Sigmoid colon (tissue), 7 donors: ENCODE results near the gene GAA. TPM values are rescaled to one million over a fixed set of nuclear protein-coding genes. Genes with fewer than 3 reads are reported as not detected.

Experiments
- DNase-seq: peaks from one replicate; pipeline ENCODE4 v3.0.0-alpha.2; 2019
- H3K27ac ChIP-seq, 4 donors: fragments of 200-600 bp; sonication (generic); one replicate each; pipeline ENCODE4 v1.5.1; 2016 to 2019; ENCODE audit warnings: mild to moderate bottlenecking in 1 of 4
- H3K27me3 ChIP-seq, 3 donors: fragments of 200-600 bp; sonication (generic); one replicate each; pipeline ENCODE4 v1.5.1; 2019; ENCODE audit warnings: mild to moderate bottlenecking in 1 of 3
- H3K36me3 ChIP-seq, 4 donors: fragments of 200-600 bp; sonication (generic); one replicate each; pipeline ENCODE4 v1.5.1; 2016 to 2019
- H3K4me1 ChIP-seq, 4 donors: fragments of 200-600 bp; sonication (generic); one replicate each; pipeline ENCODE4 v1.5.1; 2017 to 2019
- H3K4me3 ChIP-seq, 4 donors: fragments of 200-600 bp; sonication (generic); one replicate each; pipeline ENCODE4 v1.5.1; 2017 to 2019; ENCODE audit warnings: mild to moderate bottlenecking in 2 of 4, moderate library complexity in 1 of 4
- H3K9me3 ChIP-seq, 4 donors: fragments of 200-600 bp in 3 of 4; sonication (generic) in 3 of 4; one replicate each; pipeline versions ENCODE4 v1.5.1 to v1.6.1; 2013 to 2019
- EP300 ChIP-seq, 4 donors: sonication (generic); formaldehyde crosslinking; IDR thresholded peaks; one replicate each; pipeline ENCODE4 v1.6.1; 2017; ENCODE audit warnings: antibody characterized with exemption in 4 of 4
- POLR2A ChIP-seq, 2 donors: fragments of 450-650 bp; IDR thresholded peaks; one replicate each; pipeline ENCODE4 v1.6.1; 2016; ENCODE audit warnings: antibody characterized with exemption in 2 of 2, mild to moderate bottlenecking in 2 of 2, moderate library complexity in 2 of 2
- POLR2AphosphoS5 ChIP-seq, 4 donors: sonication (generic); formaldehyde crosslinking; IDR thresholded peaks; one replicate each; pipeline ENCODE4 v1.6.1; 2017; ENCODE audit warnings: antibody characterized with exemption in 4 of 4
- WGBS, 2 donors: extraction: QIAGEN DNeasy Blood & Tissue Kit; methylation state at CpG; one replicate each; pipeline ENCODE4 v1.1.7; 2013; 5-methylcytosine and 5-hydroxymethylcytosine counted together
- intact Hi-C: fragments of 100-400 bp; cut with DNase I; formaldehyde crosslinking; loops from one replicate; pipeline ENCODE4 v1.15.1; 2023
- polyA plus RNA-seq, 3 donors: library from polyadenylated mRNA; stranded (reverse); fragments of 200-250 nt; gene quantifications; one replicate each; pipeline ENCODE4 v1.2.3, GENCODE V29; 2013
- total RNA-seq, 4 donors: library from RNA; depleted of rRNA; stranded (reverse); fragments of >200 nt; gene quantifications; one replicate each; pipeline ENCODE4 v1.1.0, GENCODE V29; 2016
- TF ChIP-seq, protein P1 (sequence below), 4 experiments: fragments of 450-650 bp in 3 of 4; fragments of 200-600 bp in 1 of 4; IDR thresholded peaks; one replicate each; pipeline ENCODE4 v1.5.1; 2016 to 2019; ENCODE audit warnings: antibody characterized with exemption in 4 of 4, mild to moderate bottlenecking in 3 of 4, moderate library complexity in 2 of 4
- donor health status: healthy with polysubstance abuse.
- donor health status: Bipolar disorder and iron deficiency.
- donor health status: healthy.

GAA gene
- total and polyA plus RNA-seq, 7 donors, result 13.8 to 74.2 (median 38.5) TPM

DNA sequence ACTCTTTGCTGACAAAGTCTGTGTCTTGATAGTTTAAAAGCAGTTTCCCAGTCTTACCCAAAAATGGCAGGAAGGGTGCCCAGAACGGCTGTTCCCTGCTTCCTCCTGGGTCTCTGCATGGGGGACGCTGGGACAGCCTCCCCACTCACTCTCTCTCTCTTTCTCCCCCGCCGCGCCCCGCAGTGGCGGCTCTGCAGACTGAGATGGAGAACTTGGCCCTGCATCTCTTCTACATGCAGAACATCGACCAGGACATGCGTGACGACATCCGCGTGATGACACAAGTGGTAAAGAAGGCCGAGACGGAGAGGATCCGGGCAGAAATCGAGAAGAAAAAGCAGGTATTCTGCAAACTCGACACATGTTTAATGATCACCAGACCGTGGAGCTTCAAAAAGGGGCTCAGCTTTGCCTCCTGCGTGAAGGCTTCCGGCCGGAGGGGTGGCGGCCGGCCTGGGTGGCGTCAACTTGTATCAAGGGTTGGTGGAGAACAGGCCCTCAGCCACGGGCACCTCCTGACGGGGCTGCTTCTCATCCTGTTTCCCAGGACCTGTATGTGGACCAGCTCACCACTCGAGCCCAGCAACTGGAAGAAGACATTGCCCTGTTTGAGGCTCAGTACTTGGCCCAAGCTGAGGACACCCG is 42.9 kb upstream of the GAA start:
- WGBS, 2 donors, result 94 to 95% methylated on average over 28 of the region's 28 CpGs
- TF ChIP-seq POLR2AphosphoS5 (IDR thresholded peaks at IDR 0.05), result no peak
- TF ChIP-seq POLR2A (IDR thresholded peaks at IDR 0.05), result no peak
- TF ChIP-seq EP300 (IDR thresholded peaks at IDR 0.05), result no peak
- TF ChIP-seq, protein P1, sequence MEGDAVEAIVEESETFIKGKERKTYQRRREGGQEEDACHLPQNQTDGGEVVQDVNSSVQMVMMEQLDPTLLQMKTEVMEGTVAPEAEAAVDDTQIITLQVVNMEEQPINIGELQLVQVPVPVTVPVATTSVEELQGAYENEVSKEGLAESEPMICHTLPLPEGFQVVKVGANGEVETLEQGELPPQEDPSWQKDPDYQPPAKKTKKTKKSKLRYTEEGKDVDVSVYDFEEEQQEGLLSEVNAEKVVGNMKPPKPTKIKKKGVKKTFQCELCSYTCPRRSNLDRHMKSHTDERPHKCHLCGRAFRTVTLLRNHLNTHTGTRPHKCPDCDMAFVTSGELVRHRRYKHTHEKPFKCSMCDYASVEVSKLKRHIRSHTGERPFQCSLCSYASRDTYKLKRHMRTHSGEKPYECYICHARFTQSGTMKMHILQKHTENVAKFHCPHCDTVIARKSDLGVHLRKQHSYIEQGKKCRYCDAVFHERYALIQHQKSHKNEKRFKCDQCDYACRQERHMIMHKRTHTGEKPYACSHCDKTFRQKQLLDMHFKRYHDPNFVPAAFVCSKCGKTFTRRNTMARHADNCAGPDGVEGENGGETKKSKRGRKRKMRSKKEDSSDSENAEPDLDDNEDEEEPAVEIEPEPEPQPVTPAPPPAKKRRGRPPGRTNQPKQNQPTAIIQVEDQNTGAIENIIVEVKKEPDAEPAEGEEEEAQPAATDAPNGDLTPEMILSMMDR (IDR thresholded peaks at IDR 0.05), result no peak
- Histone ChIP-seq H3K4me1 (peaks cover 0 to 6% (median 2%) of the 10 kb centered on the region in 4 donors), H3K27me3 (no peaks in the 10 kb centered on the region), H3K9me3 (no peaks in the 10 kb centered on the region), H3K36me3 (peaks cover 0 to 11% (median 3%) of the 10 kb centered on the region in 4 donors), H3K4me3 (no peak overlapping the region), H3K27ac (no peak overlapping the region)
- intact Hi-C loops, result no loop called here
- DNase-seq, result no peak

DNA sequence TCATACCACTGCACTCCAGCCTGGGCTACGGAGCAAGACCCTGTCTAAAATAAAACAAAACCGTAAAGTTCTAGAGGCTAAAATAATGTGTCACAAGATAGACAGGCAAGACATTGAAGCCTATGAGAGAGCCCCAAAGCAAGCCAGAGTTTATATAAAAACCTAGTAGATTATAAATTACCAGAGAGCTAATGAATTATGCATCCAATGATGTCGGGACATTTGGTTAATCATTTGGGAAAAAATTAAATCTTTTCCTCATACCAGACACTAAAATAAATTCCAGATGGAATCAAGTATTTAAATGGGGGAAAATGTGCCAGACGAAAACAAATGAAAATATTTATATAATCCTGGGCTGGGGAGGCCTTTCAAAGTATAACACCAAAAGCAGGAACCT is 40.7 kb upstream of the GAA start:
- intact Hi-C loops, result no loop called here
- H3K9me3 ChIP-seq, result no peaks in the 10 kb centered on the region
- peaks cover 0 to 9% (median 3%) of the 10 kb centered on the region in 4 donors for H3K4me1 ChIP-seq
- 67 to 82% methylated on average over 4 of the region's 4 CpGs for WGBS, 2 donors
- H3K27me3 ChIP-seq, result no peaks in the 10 kb centered on the region
- TF ChIP-seq POLR2AphosphoS5 (IDR thresholded peaks at IDR 0.05) (no peak), POLR2A (IDR thresholded peaks at IDR 0.05) (no peak), EP300 (IDR thresholded peaks at IDR 0.05) (no peak)
- TF ChIP-seq, protein P1 (IDR thresholded peaks at IDR 0.05), result no peak
- H3K27ac ChIP-seq, result no peak overlapping the region
- no peak for DNase-seq
- no peak overlapping the region for H3K4me3 ChIP-seq
- H3K36me3 ChIP-seq, result peaks cover 0 to 11% (median 3%) of the 10 kb centered on the region in 4 donors

- Histone ChIP-seq H3K4me1 (peaks cover 0 to 9% (median 3%) of the 10 kb centered on the region in 4 donors), H3K9me3 (no peaks in the 10 kb centered on the region), H3K27me3 (no peaks in the 10 kb centered on the region), H3K4me3 (no peak overlapping the region), H3K27ac (no peak overlapping the region), H3K36me3 (peaks cover 0 to 11% (median 3%) of the 10 kb centered on the region in 4 donors)
- WGBS, 2 donors, result 81 to 88% methylated on average over 12 of the region's 12 CpGs
- TF ChIP-seq, protein P1 (IDR thresholded peaks at IDR 0.05), result no peak
- no peak for TF ChIP-seq POLR2A (IDR thresholded peaks at IDR 0.05)
- no peak for TF ChIP-seq EP300 (IDR thresholded peaks at IDR 0.05)
- TF ChIP-seq POLR2AphosphoS5 (IDR thresholded peaks at IDR 0.05), result no peak
- intact Hi-C loops, result no loop called here
- no peak for DNase-seq
These were observed 40.0 kb upstream of the GAA start for GRCh38 chr17:80061421-80061820.

DNA sequence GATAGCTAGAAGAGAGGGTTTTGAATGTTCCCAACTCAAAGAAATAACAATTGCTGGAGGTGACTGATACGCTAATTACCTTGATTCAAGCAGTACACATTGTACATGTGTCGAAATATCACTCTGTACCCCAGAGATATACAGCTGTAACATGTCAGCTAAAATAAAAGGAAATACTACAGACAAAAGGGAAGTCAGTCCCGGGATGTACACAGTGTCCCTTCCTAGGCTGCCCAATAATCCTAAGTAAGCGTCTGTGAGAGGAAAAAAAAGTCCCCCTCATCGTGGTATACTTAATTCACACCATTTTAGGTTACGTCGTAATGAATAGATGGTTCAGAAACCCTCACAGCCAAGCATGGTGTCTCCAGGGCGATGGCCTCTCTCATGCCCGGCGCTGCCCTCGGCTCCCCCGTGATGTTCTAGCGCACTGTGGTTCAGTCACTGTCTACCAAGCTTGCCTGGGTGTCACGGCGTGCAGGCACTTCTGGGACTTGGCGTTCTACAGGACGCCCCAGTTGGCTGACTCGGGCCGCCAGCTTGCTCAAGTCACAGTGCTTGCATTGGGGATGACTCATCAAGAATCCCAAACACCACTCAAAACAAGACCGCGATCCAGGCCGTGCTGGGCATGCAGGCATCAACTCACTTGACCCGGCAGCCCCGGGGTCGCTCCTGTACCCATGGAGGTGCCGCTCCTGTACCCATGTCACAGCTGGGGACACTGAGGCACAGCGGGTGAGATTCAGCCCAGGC is 37.4 kb upstream of the GAA start:
- intact Hi-C loops, result no loop called here
- no peaks in the 10 kb centered on the region for H3K9me3 ChIP-seq
- no peaks in the 10 kb centered on the region for H3K36me3 ChIP-seq
- peak; percentile 90 for DNase-seq
- H3K27me3 ChIP-seq, result no peaks in the 10 kb centered on the region
- no peak overlapping the region for H3K4me3 ChIP-seq
- H3K4me1 ChIP-seq, result peaks cover 0 to 23% (median 16%) of the 10 kb centered on the region in 4 donors
- TF ChIP-seq EP300 (IDR thresholded peaks at IDR 0.05), result peak in 1 of 4 donors; percentile 33
- peak in 3 of 4 donors; percentile 12 to 44 (median 22) for TF ChIP-seq POLR2AphosphoS5 (IDR thresholded peaks at IDR 0.05)
- TF ChIP-seq POLR2A (IDR thresholded peaks at IDR 0.05), result no peak
- TF ChIP-seq, protein P1 (IDR thresholded peaks at IDR 0.05), result no peak
- H3K27ac ChIP-seq, result peak overlapping the region; percentile 17 to 65 (median 58)
- WGBS, 2 donors, result 78 to 81% methylated on average over 27 of the region's 27 CpGs
